ENCODE data around the gene RAP1GDS1. TPM values are rescaled to one million over a fixed set of nuclear protein-coding genes. Genes with fewer than 3 reads are reported as not detected.
"Not testable (repeated sequence)": the region's sequence is repeated elsewhere in the genome, so short reads cannot be mapped to it uniquely, and the experiment has no call there.

The RAP1GDS1 gene
- total RNA-seq, 2 donors from 2014 or later, result 34.0 to 37.9 TPM

DNA sequence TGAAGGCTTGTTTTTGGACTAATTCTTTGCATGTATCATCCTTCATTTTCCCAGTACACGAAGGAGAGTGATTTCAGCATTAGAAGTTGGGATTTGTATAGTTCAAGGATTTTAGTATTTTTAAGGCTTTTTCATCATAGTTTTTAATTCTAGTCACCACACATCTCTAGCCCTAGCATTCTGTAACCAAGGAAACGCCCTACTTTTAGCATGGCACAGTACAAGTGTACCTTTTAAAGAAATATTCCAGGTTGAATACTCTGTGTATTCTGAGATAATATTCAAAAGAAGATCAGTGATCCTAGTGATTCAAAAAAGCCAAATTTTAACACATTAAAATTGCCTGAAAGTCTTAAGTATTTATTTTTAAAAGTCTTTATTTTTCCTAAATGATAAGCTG is 150.5 kb downstream of the RAP1GDS1 start:
- WGBS, 2 experiments (ENCODE audit: insufficient coverage in 1 of 2, insufficient read length in 1 of 2), result 90% methylated on average over 2 of the region's 2 CpGs; no CpG with 5 or more reads in 1 of the 2 experiments

DNA sequence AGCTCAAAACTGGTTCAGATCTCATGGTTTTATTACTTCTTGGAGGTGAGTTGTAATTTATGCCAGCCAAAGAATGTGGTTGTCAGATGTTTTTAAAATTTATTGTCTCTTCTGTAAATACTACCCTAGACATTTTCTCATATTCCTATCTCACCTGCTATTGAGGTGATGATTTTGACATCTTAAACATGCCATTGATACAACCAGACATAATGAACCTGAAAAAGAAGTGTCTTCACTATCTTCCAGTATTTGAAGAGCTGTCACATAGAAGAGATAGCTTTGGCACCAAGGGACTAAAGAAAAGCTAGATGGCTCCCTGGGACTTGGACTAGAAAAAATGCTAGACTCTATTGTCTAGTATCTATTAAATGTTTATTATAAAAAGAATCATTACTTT is 155.7 kb downstream of the RAP1GDS1 start:
- TF ChIP-seq, protein P1, sequence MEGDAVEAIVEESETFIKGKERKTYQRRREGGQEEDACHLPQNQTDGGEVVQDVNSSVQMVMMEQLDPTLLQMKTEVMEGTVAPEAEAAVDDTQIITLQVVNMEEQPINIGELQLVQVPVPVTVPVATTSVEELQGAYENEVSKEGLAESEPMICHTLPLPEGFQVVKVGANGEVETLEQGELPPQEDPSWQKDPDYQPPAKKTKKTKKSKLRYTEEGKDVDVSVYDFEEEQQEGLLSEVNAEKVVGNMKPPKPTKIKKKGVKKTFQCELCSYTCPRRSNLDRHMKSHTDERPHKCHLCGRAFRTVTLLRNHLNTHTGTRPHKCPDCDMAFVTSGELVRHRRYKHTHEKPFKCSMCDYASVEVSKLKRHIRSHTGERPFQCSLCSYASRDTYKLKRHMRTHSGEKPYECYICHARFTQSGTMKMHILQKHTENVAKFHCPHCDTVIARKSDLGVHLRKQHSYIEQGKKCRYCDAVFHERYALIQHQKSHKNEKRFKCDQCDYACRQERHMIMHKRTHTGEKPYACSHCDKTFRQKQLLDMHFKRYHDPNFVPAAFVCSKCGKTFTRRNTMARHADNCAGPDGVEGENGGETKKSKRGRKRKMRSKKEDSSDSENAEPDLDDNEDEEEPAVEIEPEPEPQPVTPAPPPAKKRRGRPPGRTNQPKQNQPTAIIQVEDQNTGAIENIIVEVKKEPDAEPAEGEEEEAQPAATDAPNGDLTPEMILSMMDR (conservative IDR thresholded peaks at IDR 0.05), result no peak
- Mint-ChIP-seq H3K27ac (no peak overlapping the region), H3K36me3 (ENCODE audit: low read depth) (peaks cover 40% of the 10 kb centered on the region), H3K9me3 (peaks cover 17% of the 10 kb centered on the region), H3K27me3 (ENCODE audit: insufficient read depth) (no peaks in the 10 kb centered on the region), H3K4me3 (no peak overlapping the region), H3K4me1 (no peaks in the 10 kb centered on the region)
- Histone ChIP-seq H3K9me3 (ENCODE audit: control insufficient read depth, low read length) (peaks cover 12% of the 10 kb centered on the region), H3K4me1 (ENCODE audit: control insufficient read depth, insufficient read depth, low read length) (no peaks in the 10 kb centered on the region), H3K9ac (ENCODE audit: extremely low read depth, low read length, poor library complexity, severe bottlenecking) (no peak overlapping the region), H3K27me3 (ENCODE audit: control insufficient read depth, insufficient read depth, low read length, poor library complexity, severe bottlenecking) (no peaks in the 10 kb centered on the region), H3K4me3 (ENCODE audit: low read length) (no peak overlapping the region), H3K27ac (ENCODE audit: low read depth, low read length) (no peak overlapping the region), H3K36me3 (ENCODE audit: control insufficient read depth, insufficient read depth, low read length) (peaks cover 44% of the 10 kb centered on the region)
- DNase-seq, result no peak

More for the DNA sequence above, 150.5 kb downstream of the RAP1GDS1 start:
- H3K4me3 ChIP-seq (ENCODE audit: low read length), result no peak overlapping the region
- Mint-ChIP-seq H3K4me1 (no peaks in the 10 kb centered on the region), H3K36me3 (ENCODE audit: low read depth) (peaks cover 36% of the 10 kb centered on the region), H3K27ac (no peak overlapping the region), H3K9me3 (peaks cover 21% of the 10 kb centered on the region), H3K27me3 (ENCODE audit: insufficient read depth) (no peaks in the 10 kb centered on the region), H3K4me3 (no peak overlapping the region)
- no peak overlapping the region for H3K27ac ChIP-seq (ENCODE audit: low read depth, low read length)
- DNase-seq, result no peak
- H3K9me3 ChIP-seq (ENCODE audit: control insufficient read depth, low read length), result peaks cover 20% of the 10 kb centered on the region
- H3K4me1 ChIP-seq (ENCODE audit: control insufficient read depth, insufficient read depth, low read length), result no peaks in the 10 kb centered on the region
- no peaks in the 10 kb centered on the region for H3K27me3 ChIP-seq (ENCODE audit: control insufficient read depth, insufficient read depth, low read length, poor library complexity, severe bottlenecking)
- TF ChIP-seq, protein P1 (conservative IDR thresholded peaks at IDR 0.05), result no peak
- no peak overlapping the region for H3K9ac ChIP-seq (ENCODE audit: extremely low read depth, low read length, poor library complexity, severe bottlenecking)
- peaks cover 23% of the 10 kb centered on the region for H3K36me3 ChIP-seq (ENCODE audit: control insufficient read depth, insufficient read depth, low read length)

DNA sequence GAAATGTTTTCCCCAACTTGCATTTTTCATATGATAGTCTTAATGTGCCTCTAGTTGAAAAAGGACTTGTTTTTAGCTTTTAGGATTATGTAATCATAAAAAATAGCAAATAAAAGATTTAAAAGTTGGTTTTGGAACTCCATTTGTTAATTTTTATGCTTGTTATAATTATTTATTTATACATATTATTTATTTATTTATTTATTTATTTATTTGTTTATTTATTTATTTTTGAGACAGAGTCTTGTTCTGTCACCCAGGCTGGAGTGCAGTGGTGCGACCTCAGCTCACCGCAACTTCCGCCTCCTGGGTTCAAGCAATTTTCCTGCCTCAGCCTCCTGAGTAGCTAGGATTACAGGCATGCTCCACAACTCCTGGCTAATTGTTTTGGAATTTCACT is 159.0 kb downstream of the RAP1GDS1 start:
- H3K27ac ChIP-seq (ENCODE audit: low read depth, low read length); H3K27me3 Mint-ChIP-seq (ENCODE audit: insufficient read depth); H3K9ac ChIP-seq (ENCODE audit: extremely low read depth, low read length, poor library complexity, severe bottlenecking); H3K27ac Mint-ChIP-seq; H3K4me1 ChIP-seq (ENCODE audit: control insufficient read depth, insufficient read depth, low read length); H3K4me1 Mint-ChIP-seq; H3K27me3 ChIP-seq (ENCODE audit: control insufficient read depth, insufficient read depth, low read length, poor library complexity, severe bottlenecking); H3K4me3 ChIP-seq (ENCODE audit: low read length); H3K4me3 Mint-ChIP-seq; DNase-seq: not testable (repeated sequence)
- H3K36me3 ChIP-seq (ENCODE audit: control insufficient read depth, insufficient read depth, low read length), result peaks cover 62% of the 10 kb centered on the region
- WGBS, 2 experiments (ENCODE audit: insufficient coverage in 1 of 2, insufficient read length in 1 of 2), result 98% methylated on average over 3 of the region's 3 CpGs; no CpG with 5 or more reads in 1 of the 2 experiments
- H3K9me3 ChIP-seq (ENCODE audit: control insufficient read depth, low read length), result peaks cover 27% of the 10 kb centered on the region
- peaks cover 54% of the 10 kb centered on the region for H3K36me3 Mint-ChIP-seq (ENCODE audit: low read depth)
- peaks cover 25% of the 10 kb centered on the region for H3K9me3 Mint-ChIP-seq

DNA sequence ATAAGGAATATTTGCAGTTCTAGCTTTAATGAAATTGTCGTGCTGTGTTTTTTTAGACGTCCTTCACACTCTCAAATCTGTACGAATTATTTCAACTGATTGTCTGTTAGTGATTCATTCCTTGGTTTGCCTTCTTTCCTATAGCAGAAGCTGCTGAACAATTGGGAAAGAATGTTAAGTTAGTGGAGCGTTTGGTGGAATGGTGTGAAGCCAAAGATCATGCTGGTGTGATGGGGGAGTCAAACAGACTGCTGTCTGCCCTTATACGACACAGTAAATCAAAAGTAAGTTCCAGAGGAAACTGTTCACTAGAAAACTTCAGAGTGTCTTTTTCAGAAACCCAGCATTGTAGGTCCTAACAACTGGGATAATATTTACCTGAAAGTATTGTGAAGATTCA is 159.9 kb downstream of the RAP1GDS1 start:
- peaks cover 36% of the 10 kb centered on the region for H3K9me3 ChIP-seq (ENCODE audit: control insufficient read depth, low read length)
- Mint-ChIP-seq H3K36me3 (ENCODE audit: low read depth) (peaks cover 60% of the 10 kb centered on the region), H3K4me1 (no peaks in the 10 kb centered on the region), H3K9me3 (peaks cover 32% of the 10 kb centered on the region), H3K27me3 (ENCODE audit: insufficient read depth) (no peaks in the 10 kb centered on the region), H3K27ac (no peak overlapping the region), H3K4me3 (no peak overlapping the region)
- no peak for DNase-seq
- H3K27ac ChIP-seq (ENCODE audit: low read depth, low read length), result no peak overlapping the region
- no peak overlapping the region for H3K9ac ChIP-seq (ENCODE audit: extremely low read depth, low read length, poor library complexity, severe bottlenecking)
- no peaks in the 10 kb centered on the region for H3K4me1 ChIP-seq (ENCODE audit: control insufficient read depth, insufficient read depth, low read length)
- TF ChIP-seq, protein P1 (conservative IDR thresholded peaks at IDR 0.05), result no peak
- WGBS, 2 experiments (ENCODE audit: insufficient coverage in 1 of 2, insufficient read length in 1 of 2), result 96 to 100% methylated on average over 3 to 5 of the region's 5 CpGs
- H3K4me3 ChIP-seq (ENCODE audit: low read length), result no peak overlapping the region
- H3K36me3 ChIP-seq (ENCODE audit: control insufficient read depth, insufficient read depth, low read length), result peaks cover 69% of the 10 kb centered on the region
- H3K27me3 ChIP-seq (ENCODE audit: control insufficient read depth, insufficient read depth, low read length, poor library complexity, severe bottlenecking), result no peaks in the 10 kb centered on the region
